CD4-positive, alpha-beta T cell treated with Interleukin-10 for 1 hour (primary cell): ENCODE data around the gene NACC2.

Experiments used
- DNase-seq: peaks from one replicate; pipeline ENCODE4 v3.0.0-alpha.2; 2020

NACC2 gene

DNA sequence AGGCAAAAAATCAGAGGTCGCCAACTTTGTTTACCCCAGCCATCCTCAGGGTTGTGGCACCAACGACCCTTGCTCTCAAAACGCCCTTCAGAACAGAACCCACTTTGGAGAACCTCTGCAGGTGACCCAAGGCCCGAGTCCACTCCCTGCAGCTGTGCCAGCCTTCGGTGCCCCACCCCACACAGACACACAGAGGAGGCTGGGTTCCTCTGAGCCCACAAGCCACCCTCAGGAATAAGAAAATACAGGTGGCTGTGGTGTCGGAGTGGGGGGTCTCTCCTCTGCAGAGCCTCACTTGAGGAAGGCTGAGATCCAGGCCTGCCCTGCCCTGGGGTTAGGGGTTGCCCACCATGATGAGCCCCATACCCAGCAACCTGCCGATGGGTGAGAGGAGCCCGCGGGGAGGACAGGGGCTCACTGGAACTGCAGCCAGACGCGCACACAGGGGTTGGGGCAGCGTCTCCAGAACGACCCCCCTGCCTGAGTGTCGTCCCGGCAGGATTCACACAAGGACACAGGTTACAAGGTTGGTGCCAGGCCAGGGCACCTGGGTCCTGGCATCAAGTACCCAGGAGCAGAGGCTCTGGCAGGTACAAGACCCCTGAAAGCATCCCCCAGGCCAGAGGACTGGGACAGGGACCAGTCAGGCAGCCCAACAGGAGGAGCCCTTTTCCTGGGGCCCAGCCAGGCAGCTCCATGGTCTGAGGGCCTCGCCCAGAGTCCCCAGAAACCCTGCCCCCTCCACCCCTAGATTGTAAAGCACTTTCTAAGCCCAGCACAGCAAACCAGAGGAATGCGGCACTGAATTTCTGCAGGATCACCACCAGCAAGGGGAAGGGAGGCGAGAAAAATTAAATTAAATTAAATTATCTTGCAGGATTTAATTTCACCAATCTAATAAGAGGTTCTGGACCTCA lies 40.0 kb downstream of the NACC2 start:
- DNase-seq, result no peak

DNA sequence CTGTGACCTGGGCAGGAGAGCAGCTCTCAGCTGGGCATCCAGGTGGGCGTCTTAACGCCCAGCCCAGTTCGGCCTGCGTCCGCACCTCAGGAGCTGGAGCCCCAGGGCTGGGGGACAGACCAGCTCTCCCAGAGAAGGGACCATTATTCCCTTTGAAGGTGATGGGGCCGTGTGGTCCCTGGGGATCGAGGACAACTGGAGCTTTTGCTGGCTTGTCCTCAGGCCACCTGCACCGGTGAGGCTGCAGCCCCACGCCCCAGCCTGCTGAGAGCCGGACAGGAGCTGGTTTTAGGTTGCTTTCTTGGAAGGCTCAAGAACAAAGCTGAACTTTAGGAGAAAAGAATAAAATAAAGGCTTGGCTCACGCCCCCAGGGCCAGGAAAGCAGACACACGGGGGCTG lies 40.9 kb downstream of the NACC2 start:
- DNase-seq, result no peak

DNA sequence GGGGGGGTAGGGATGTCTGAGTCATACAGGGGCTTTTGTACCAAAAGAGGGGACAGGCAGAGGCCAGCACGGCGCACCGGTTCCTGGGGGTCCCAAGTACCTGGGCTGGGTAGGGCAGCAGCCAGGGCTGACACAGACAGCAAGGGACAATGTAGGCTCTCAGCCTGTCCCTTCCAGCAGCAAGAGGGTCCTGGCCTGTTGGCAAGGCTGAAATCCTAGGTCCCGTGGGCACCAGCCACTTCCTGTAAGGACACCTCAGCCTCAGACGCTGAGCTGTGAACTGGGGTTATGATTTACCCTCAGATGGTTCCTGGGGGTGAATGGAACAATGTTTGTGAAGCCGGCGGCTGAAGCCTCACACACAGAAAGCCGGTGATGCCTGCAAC lies 41.3 kb downstream of the NACC2 start:
- no peak for DNase-seq

DNA sequence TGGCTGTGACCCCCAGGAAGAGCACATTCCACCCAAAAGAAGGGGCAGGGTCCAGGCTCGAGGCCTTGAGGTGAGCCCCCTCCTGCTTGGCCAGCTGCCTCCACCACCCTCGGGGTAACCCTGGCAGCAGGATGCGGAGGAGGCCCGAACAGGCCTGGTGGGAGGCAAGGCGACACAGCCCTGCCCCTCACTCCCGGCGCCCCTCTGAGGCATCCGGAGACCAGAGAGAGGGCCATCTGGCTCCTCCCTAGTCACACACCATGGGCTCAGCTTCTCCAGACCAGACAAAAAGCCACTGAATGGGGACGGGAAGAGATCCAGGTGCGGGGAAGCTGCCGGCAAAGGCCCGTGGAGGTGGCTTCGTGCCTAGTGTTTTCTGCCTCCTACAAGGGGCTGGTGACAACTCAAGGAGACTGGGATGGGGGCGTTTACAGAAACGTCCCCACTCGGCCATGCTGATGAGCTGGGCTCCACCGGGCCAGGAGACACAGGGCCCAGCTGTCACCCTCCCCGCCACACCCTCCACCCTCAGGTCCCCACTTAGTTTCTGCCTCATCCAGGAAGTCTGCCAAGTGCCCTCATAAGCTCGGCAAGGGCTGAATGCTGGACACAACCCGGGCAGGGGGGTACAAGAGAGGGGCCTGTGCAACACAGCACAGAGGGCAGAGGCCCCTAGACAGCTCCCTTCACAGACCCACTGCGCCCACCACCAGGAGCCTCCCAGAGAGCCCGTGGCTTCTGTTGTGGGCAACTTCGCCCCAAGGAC lies 41.9 kb downstream of the NACC2 start:
- DNase-seq, result no peak

DNA sequence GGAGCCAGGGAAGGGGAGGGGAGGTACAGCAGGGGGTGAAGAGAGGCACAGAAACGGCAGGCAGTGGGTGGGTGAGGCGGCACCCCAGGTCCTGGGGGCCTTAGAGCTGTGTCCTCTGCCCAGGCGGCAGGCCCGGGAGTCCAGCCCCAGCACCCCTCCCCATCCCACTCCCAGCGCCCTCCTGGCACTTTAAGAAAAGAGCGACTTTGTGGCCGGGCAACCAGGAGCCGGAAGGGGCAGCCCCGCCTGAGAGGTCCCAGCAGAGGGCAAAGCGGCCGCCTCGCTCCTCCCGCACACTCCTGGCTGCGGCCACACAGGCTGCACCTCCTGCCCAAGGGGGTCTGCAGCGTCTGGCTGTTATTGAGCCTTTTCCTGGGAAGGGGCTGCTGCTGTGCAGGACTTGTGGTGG lies 42.6 kb downstream of the NACC2 start:
- DNase-seq, result no peak

DNA sequence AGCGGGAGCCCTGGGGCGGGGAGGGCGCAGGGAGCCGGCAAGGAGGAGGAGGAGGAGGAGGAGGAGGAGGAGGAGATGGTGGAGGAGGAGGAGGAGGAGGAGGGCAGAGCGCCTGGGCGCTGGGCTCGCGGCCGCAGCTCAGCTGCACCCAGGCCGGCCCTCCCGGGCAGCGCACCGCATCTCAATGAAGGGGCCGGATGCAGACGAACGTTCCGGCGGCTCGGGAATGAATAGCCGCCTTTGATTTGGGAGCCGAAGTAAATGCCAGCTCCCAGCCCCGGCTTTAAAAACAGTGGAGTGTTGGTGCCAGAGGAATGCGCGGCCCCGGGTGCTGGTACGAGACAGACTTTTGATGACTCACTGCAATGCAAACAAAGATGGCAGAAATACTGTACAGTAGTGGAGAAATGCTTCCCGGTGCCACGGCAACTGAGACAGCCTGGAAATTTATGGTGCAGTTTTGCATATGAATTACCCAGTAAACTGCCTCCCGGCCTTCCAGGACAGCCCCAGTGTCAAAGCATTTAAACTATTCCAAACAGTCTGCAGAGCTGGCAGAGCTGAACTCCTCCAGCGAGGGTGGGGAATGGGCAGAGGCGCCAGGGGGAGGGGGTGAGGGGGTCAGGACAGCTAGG lies 43.1 kb downstream of the NACC2 start:
- peak; percentile 5 for DNase-seq

DNA sequence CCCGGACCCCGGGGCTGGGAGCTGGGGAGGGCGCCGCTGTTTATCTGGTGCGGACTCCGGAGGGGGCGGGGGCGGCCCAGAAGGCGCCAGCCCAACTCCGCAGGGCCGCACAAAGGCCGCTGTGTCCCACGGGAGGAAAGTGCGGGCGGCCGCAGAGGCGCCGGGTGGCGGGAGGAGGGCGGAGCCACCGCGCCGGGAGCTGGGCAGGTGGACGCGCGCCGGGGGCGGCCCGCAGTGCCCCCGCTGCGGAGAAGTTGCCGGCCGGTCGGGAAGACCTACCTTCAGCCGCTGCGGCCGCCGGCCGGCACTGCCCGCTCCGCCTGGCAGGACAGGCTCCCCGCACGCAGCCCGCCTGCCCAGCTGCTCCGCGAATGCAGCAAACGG lies 43.6 kb downstream of the NACC2 start:
- no peak for DNase-seq

DNA sequence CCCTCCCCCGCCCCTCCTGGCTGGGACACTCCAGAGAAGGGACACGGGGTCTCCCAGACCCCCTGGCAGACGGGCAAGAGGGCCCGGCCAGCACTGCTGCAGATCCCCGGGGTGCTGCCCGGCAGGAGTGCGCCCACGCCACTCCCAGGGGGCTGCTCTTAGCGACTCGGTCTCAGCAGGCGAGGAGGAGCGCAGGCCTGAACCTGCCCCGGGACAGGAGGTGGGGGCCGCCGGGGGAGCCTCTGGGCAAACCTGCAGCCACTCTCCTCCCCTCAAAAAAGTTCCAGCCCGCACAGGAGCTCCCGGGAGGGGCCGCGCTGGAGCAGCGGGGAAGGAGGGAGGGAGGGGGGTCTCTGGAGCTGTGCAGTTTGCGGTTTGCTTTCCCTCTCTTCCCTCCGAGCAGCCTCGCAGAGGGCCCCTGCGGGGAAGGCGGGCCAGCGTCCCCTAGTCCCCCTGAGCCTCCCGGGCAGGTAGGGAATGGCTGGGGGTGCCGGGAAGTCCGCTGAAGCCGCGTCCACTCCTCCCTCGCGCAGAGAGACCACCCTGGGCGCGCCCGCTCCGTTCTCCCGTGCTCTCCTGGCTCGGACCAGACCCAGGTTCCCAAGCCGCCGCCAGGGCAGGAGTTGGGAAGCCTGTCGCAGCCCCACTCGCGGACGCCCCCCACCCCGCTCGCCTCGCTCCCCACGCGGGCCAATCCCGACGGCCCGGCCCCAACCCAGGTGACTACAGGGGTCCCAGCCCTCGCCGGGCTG lies 44.2 kb downstream of the NACC2 start:
- no peak for DNase-seq

DNA sequence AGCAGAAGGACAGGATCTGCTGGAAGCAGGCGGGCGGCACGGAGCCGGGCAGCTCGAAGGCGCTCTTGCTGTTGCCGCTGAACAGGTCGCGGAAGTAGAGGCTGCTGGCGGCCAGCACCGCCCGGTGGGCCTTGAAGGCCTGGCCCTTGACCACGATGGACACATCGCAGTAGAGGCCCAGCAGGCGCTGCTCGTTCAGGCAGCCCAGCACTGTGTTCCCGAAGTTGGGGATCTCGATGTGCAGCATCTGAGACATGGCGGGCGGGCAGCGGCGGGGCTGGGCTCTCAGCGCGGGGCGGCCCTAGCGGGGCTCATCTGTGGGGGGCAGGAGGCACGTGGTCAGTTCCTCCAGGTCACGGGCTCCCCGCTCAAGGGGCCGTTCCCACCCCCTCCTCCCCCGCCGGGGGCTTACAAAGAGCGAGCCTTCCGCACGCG lies 44.8 kb downstream of the NACC2 start:
- DNase-seq, result no peak

DNA sequence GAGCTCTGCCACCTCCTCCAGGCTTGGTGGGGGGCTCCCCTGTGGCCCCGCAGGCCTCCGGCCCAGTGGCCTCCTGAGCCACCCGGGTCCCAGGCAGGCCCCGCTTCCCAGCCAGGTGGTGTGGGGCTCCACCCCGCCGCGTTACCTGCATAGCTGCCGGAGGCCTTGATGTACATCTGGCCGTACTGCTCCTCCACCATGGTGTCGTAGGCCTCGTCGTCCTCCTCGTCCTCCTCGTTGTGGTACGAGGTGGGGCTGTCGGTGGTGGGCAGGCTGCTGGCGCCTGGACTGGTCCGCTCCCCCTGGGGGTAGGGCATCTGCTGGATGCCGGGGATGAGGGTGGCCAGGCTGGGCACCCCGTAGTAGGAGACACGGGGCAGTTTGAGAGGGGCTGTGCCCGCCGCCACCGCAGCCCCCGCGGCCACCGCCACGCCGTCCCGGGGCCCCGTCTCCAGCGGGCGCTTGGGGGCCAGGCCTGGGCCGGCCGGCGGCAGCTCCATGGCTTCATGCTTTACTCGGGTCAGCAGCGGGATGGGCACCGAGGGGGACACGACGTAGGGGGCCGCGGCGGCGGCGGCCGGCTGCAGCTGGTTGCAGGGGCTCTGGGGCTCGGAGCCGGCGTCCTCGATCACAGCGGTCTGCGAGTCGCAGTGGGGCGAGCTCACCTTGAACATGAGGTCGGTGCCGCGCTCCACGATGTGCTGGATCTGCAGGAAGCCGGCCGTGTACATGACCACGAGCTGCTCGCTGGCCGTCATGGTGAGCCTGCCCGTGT lies 45.4 kb downstream of the NACC2 start:
- DNase-seq, result no peak

DNA sequence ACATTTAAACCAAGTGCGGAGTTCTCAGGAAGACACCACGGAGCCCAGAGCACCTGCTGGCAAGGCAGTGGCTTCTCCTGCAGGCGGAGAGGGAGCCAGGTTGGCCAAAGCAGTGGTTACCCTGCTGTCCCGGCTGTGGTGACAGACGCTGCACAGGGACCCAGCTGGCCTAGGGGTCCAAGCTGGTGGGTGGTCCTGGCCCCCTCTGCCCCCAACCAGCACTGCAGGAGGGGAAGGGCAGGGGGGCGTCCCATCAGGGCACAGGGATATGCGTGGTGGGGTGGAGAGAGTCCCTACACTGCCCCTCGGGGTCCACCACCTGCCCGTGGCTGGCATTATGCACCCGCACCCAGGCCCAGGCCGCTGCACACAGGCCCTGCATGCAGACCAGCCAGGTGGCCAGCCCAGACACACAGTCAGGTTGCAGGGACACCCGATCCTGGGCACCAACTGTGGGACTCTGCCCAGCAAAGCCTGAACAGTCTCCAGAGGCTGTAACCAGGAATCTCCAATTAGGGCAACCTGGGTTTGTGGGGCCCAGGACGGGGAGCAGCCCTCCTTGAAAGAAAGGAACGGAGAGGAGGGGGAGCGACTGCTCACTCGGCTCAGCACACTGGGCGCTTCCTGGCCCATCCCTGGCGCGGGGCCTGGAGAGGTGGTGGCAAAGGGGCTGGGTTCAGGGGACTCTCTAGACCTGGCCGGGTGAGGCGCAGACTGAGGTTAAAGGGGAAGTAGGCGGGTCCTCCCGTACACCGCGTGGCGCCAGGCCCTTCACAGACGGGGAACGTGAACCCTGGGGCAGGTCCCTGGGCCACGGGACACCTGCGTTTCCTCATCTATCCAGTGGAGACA lies 46.3 kb downstream of the NACC2 start:
- no peak for DNase-seq

DNA sequence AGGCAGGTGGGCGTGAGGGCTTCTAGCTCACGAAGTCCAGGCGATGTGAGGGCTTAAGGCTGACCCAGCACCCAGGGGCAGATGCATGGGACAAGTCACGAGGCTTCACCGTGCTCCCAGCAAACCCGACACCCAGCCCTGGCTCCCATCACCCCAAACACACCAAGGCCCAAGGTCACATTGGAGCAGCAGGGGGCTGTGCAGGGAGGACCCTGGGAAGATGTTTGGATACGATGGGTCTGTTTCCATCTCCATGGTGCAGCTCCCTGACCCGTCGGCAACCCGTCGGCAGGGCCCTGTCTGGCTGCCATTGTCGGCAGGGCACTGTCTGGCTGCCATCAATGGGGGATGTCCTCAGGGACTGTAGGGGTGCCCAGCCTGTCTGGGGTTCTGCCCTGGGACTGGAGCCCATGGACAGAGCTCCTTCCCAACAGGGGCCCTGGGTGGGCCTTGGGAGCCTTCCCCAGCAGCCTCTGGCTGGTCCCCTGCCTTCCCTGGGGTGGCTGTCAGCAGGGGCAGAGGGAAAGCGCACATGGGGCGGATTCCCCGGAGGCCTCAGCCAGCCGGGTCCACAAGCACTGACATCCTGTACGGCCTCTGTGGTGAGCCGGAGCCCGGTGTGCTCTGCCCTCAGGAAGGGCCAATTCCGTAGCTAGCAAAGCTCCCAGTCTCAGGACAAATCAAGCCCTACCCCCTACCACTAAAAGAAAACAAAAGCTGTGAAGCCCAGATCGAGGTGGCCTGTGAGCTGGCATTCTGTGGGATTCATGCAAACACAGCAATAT lies 47.1 kb downstream of the NACC2 start:
- no peak for DNase-seq

DNA sequence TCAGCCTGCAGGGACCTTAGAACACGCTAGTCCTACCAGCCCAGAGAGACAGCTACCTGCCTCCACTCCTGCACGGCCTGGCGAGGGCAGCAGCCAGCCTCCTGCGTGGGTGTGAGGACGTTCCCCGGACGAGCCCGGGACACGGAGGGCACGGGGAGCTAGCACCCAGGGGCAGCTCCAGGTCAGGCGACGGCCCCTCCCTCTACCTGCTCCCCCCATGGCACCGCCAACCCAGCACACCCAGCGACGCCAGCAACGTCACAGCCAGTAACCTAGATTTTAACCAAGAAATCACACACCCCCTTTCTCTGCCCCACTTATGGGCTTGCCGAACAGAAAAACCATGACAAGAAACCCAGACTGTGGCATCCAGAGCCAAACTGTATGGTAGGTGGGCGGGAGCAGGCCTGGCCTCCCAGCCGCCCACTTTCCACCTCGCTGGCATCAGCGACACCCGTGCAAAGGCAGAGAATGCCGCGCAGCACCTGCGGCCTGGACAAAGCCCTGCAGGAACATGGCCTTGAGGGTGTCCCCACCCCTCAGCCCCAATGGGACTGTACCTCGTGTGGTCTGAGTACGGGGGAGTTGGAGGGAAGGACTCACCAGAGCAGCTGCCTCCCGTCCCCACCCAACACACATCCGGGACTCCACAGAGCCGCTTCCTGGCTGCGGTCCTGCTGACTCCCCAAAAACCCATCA lies 47.9 kb downstream of the NACC2 start:
- no peak for DNase-seq

DNA sequence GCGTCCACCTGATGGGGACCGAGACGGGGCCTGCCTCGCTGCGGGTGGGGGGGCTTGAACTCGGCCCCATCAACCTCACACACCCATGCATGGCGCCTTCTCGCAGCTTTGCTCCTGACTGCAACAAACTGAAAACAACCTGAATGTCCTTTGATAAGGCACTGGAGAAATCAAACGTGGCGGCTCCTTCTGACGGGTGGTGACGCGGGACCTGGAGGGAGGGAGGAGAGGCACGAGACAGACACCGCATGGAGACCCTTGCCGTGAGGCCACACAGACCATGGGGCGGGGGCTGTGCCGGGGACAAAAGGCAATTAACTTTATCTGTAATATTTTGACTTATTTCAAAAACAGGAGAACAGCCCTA lies 48.6 kb downstream of the NACC2 start:
- DNase-seq, result no peak

DNA sequence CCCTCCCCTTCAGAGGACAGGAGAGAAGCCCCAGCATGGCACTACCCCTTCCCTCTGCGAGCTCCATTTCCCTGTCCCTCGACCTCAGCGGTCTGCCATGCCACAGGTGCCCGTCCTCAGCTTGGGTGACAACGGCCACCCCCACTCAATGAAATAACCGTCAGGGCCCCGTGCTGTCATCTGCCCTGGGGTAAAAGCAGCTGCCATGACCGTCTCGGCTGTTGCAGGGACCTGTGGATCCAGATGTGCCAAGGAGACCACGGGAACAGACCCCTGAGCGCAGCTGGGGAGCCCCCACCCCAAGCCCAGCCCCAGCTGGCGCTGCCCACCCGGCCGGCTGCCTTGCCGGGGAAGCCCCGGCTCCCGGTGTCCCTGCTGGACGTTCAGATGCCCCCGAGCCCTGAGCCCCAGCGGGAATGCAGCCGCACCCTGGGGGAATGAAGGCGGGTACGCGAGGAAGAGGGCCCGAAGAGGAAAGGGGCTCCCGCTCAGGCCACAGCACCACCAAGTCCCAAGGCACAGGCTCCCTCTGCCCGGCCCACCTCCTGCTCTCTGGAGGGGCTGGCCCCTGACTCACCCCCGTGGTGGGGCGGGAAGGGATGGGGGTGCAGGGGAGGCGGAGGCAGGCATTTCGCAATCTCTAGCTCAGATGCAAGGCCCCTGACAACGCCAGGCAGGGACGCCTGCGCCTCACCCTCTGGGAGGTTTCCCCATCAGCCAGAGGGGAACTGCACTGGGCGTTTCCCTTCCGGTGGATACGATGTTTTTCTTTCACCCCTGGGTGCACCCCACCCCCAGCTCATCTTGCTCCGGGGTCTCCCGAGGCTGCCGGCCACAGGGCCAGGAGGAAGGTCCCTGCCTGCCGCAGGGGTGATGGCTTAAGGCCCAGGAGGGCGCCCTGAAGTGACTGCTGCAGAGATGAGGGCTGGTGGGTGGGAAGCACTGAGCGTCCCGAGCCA lies 49.2 kb downstream of the NACC2 start:
- peak; percentile 15 for DNase-seq

DNA sequence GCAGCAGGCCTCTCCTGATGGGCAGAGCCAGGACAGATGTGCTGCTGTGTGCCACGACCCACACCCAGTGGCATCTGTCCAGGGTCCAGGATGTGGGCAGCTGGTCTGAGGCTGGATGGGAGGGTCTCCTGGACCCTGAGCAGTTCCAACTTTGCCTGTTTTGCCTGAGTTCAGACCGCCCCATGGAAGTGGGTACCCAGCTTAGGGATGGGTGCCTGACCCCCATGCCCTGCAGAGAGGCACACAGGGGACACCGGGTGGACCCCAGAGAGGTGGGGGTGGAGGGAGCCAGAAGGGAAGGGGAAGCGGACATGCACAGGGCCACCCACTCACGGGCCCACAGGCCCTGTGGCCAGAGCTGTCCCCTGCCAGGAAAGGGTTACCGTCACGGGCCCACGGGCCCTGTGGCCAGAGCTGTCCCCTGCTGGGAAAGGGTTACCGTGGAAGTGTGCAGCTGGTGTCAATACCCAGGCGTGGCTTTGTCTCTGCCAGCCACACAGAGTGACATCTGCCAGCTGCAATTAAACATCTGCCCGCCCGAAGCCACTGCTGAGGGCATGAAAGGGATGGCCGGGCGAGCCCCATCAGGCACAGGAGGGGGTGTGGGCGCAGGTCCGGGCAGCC lies 50.0 kb downstream of the NACC2 start:
- DNase-seq, result no peak

DNA sequence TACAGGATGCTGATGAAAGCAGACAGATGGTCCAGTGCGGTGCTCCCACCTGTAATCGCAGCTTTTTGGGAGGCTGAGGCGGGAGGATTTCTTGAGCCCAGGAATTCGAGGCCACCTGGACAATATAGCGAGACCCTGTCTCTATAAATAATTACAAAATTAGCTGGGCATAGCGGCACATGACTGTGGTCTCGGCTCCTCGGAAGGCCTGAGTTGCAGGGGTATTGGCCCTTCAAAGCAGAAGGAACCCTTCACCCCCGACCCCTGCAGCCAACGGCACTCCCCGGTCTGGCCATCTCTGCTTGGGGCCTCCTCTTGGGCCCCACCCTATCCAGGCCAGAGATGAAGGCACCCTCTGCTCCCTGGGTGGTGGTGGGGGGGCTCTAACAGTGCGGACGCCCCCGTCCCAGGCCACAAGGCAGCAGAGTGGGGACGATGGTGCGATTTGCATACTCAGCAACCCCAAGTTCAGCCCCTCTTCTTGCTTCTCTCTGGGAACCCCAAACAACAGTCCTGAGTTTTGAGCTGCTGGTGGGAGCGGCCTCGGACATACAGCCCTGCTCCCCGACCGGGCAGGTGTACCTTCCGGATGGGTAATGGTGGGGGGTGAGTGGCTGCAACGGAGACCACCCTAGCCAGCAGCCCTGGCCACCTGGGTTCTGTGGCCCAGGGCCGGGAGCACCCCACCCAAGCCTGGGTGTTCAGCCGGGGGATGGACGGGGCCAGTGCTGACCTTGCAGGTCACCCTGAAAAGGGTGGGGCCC lies 50.7 kb downstream of the NACC2 start:
- no peak for DNase-seq
